IMR-90 (cell line): ENCODE measurements around the gene RNF31. TPM values are rescaled to one million over a fixed set of nuclear protein-coding genes. Genes with fewer than 3 reads are reported as not detected.
A peak's percentile ranks its signal among the peaks of the same experiment; 100 is the strongest.

Source experiments
- ATAC-seq: fragments of 200-7000 bp; cut with Tn5 transposase; 2 replicates; pipeline ENCODE4 v1.9.1; 2020; ENCODE audit warnings: low read depth, mild to moderate bottlenecking, moderate library complexity
- BruUV-seq: library from RNA; stranded (reverse); fragments of 400-500 nt; replicated peaks from 2 replicates; lab custom pipeline; 2021; lab: Mats Ljungman, UMichigan
- CTCF ChIA-PET: fragments of 300-600 bp; formaldehyde crosslinking; extraction: SDS; loops from one replicate; lab custom pipeline; 2021; ENCODE audit warnings: antibody characterized with exemption; lab: Yijun Ruan, JAX
- POLR2A ChIA-PET: fragments of 300-600 bp; sonication (Branson Sonifier 250); formaldehyde crosslinking; loops from one replicate; lab custom pipeline; 2022; ENCODE audit warnings: antibody characterized with exemption; ENCODE audit not compliant: unreplicated experiment; lab: Charles Lee
- DNase-seq: peaks from one replicate; pipeline ENCODE4 v3.0.0; 2013
- H2AFZ ChIP-seq: replicated peaks from 2 replicates; pipeline ENCODE3; 2013; ENCODE audit warnings: low read length, mild to moderate bottlenecking; ENCODE audit not compliant: poor library complexity
- H2AK5ac ChIP-seq: 2 replicates; pipeline ENCODE4 v1.6.1; 2013; ENCODE audit warnings: low read depth, low read length, inconsistent platforms
- H2AK9ac ChIP-seq: replicated peaks from 2 replicates; pipeline ENCODE3; 2013; ENCODE audit warnings: mild to moderate bottlenecking, low read depth, low read length, moderate library complexity; ENCODE audit not compliant: poor library complexity
- H2BK120ac ChIP-seq: 2 replicates; pipeline ENCODE4 v1.6.1; 2013; ENCODE audit warnings: low read depth, low read length, inconsistent platforms
- H2BK15ac ChIP-seq: 3 replicates; pipeline ENCODE4 v1.6.1; 2013; ENCODE audit warnings: low read depth, low read length, inconsistent platforms
- H2BK20ac ChIP-seq: 2 replicates; pipeline ENCODE4 v1.6.1; 2013; ENCODE audit warnings: low read depth, mild to moderate bottlenecking, inconsistent platforms, low read length, moderate library complexity
- H2BK5ac ChIP-seq: 2 replicates; pipeline ENCODE4 v1.6.1; 2013; ENCODE audit warnings: mild to moderate bottlenecking, low read depth, low read length, inconsistent platforms; ENCODE audit not compliant: poor library complexity, severe bottlenecking
- H3K14ac ChIP-seq: replicated peaks from 2 replicates; pipeline ENCODE4 v1.6.1; 2013; ENCODE audit warnings: low read depth, low read length, inconsistent platforms
- H3K18ac ChIP-seq: 2 replicates; pipeline ENCODE4 v1.6.1; 2013; ENCODE audit warnings: low read depth, low read length, control low read depth
- H3K23ac ChIP-seq: 2 replicates; pipeline ENCODE4 v1.6.1; 2013; ENCODE audit warnings: low read depth, low read length, inconsistent platforms
- H3K27ac ChIP-seq: 2 replicates; pipeline ENCODE4 v1.5.1; 2013; ENCODE audit warnings: mild to moderate bottlenecking, control low read depth, low read length; ENCODE audit not compliant: insufficient read depth
- H3K27me3 ChIP-seq: 2 replicates; pipeline ENCODE4 v1.6.1; 2013; ENCODE audit warnings: low read length; ENCODE audit not compliant: control insufficient read depth, insufficient read depth
- H3K36me3 ChIP-seq: 2 replicates; pipeline ENCODE4 v1.6.1; 2013; ENCODE audit warnings: low read length, mixed read lengths; ENCODE audit not compliant: control insufficient read depth, insufficient read depth
- H3K4ac ChIP-seq: 2 replicates; pipeline ENCODE4 v1.6.1; 2013; ENCODE audit warnings: low read depth, low read length, inconsistent platforms
- H3K4me1 ChIP-seq: 2 replicates; pipeline ENCODE4 v1.6.1; 2013; ENCODE audit warnings: low read length, mixed read lengths; ENCODE audit not compliant: control insufficient read depth, insufficient read depth
- H3K4me2 ChIP-seq: 2 replicates; pipeline ENCODE4 v1.6.1; 2013; ENCODE audit warnings: low read depth, mild to moderate bottlenecking, control low read depth, low read length, moderate library complexity
- H3K4me3 ChIP-seq: 2 replicates; pipeline ENCODE4 v1.5.1; 2013; ENCODE audit warnings: low read depth, mild to moderate bottlenecking, control low read depth, low read length, moderate library complexity; ENCODE audit not compliant: insufficient read depth
- H3K56ac ChIP-seq: 2 replicates; pipeline ENCODE4 v1.6.1; 2013; ENCODE audit warnings: low read length, inconsistent platforms; ENCODE audit not compliant: insufficient read depth; ENCODE audit errors: extremely low read depth
- H3K79me1 ChIP-seq, 2 experiments: 2 replicates each; pipeline ENCODE4 v1.6.1; 2013; ENCODE audit warnings: low read length in 2 of 2, inconsistent platforms in 1 of 2, low read depth in 1 of 2
- H3K9ac ChIP-seq: 2 replicates; pipeline ENCODE4 v1.6.1; 2013; ENCODE audit warnings: low read depth, low read length, control low read depth
- H3K9me1 ChIP-seq: 2 replicates; pipeline ENCODE4 v1.6.1; 2013; ENCODE audit warnings: low read length, inconsistent platforms; ENCODE audit not compliant: insufficient read depth
- H3K9me3 ChIP-seq: 2 replicates; pipeline ENCODE4 v1.6.1; 2013; ENCODE audit warnings: low read length; ENCODE audit not compliant: control insufficient read depth, insufficient read depth
- H4K20me1 ChIP-seq: 2 replicates; pipeline ENCODE4 v1.6.1; 2013; ENCODE audit warnings: low read length, inconsistent platforms; ENCODE audit not compliant: insufficient read depth
- H4K5ac ChIP-seq: 2 replicates; pipeline ENCODE4 v1.6.1; 2013; ENCODE audit warnings: mild to moderate bottlenecking, low read depth, low read length, control low read depth
- H4K8ac ChIP-seq, 2 experiments: 2 replicates each; pipeline ENCODE4 v1.6.1; 2013; ENCODE audit warnings: low read depth in 2 of 2, low read length in 2 of 2, control low read depth in 1 of 2, inconsistent platforms in 1 of 2
- H4K91ac ChIP-seq: 2 replicates; pipeline ENCODE4 v1.6.1; 2013; ENCODE audit warnings: low read depth, low read length, inconsistent platforms; ENCODE audit not compliant: insufficient read depth
- ELK1 ChIP-seq: fragments of 150-350 bp; IDR thresholded peaks from 2 replicates; pipeline ENCODE4 v1.6.1; 2016; ENCODE audit warnings: low read depth, mild to moderate bottlenecking, low read length, moderate library complexity, borderline replicate concordance
- MAFK ChIP-seq: IDR thresholded peaks from 2 replicates; pipeline ENCODE4 v1.6.1; 2012; ENCODE audit warnings: low read depth, low read length, improper control_type of control experiment
- MAZ ChIP-seq: IDR thresholded peaks from 2 replicates; pipeline ENCODE4 v1.6.1; 2012; ENCODE audit warnings: low read depth, mild to moderate bottlenecking, low read length, improper control_type of control experiment, moderate library complexity, borderline replicate concordance
- MXI1 ChIP-seq: IDR thresholded peaks from 2 replicates; pipeline ENCODE4 v1.6.1; 2012; ENCODE audit warnings: low read depth, mild to moderate bottlenecking, low read length, moderate library complexity, borderline replicate concordance
- RCOR1 ChIP-seq: IDR thresholded peaks from 2 replicates; pipeline ENCODE4 v1.6.1; 2012; ENCODE audit warnings: mild to moderate bottlenecking, low read length, improper control_type of control experiment; ENCODE audit not compliant: insufficient replicate concordance
- RFX5 ChIP-seq: IDR thresholded peaks from 2 replicates; pipeline ENCODE4 v1.8.0; 2012; ENCODE audit warnings: low read depth, mild to moderate bottlenecking, low read length, moderate library complexity
- WGBS, 2 experiments: methylation state at CpG; one replicate each; pipeline versions ENCODE4 v1.1.5 to v1.1.7; 2013; ENCODE audit warnings: missing lambda C conversion rate in 2 of 2; ENCODE audit not compliant: insufficient read length in 1 of 2; ENCODE audit errors: extremely low coverage in 2 of 2; 5-methylcytosine and 5-hydroxymethylcytosine counted together
- dilution Hi-C: fragments of 300-500 bp; cut with HindIII; formaldehyde crosslinking; loops from one replicate; pipeline ENCODE4 v1.14.3; 2018; ENCODE audit warnings: low sequenced_read_pairs; ENCODE audit not compliant: unreplicated experiment
- in situ Hi-C: fragments of 300-500 bp; cut with MboI; formaldehyde crosslinking; loops from 3 replicates; pipeline ENCODE4 v1.14.3; 2019; ENCODE audit warnings: low sequenced_read_pairs, inconsistent platforms, mixed read lengths
- intact Hi-C: fragments of 100-400 bp; cut with micrococcal nuclease; formaldehyde crosslinking; loops from 2 replicates; pipeline ENCODE4 v1.10.0; 2022
- polyA plus RNA-seq, 3 experiments: library from polyadenylated mRNA; depleted of rRNA; stranded (reverse); fragments of >200 nt; gene quantifications; 2 replicates each; pipeline ENCODE4 v1.2.3, GENCODE V29; 2012; ENCODE audit warnings: low replicate concordance in 1 of 3
- total RNA-seq: library from RNA; depleted of rRNA; stranded (reverse); fragments of >200 nt; gene quantifications from 2 replicates; pipeline ENCODE4 v1.2.3, GENCODE V29; 2012

RNF31 gene
- total and polyA plus RNA-seq, 2 of the 4 experiments (the other 2 are of a cell fraction), result 31.6 to 37.5 TPM

GRCh38 chr14:24135834-24136683, 11.2 kb upstream of the RNF31 start, which contains the start of gene PSME1:
TSS of gene PSME1 (plus strand) at chr14:24136194. CDS start at chr14:24136263, 69 bp downstream.
- no peak within 1 kb of the TSS for H2BK15ac ChIP-seq
- H2BK20ac ChIP-seq, result no peak within 1 kb of the TSS
- no peak within 1 kb of the TSS for H3K18ac ChIP-seq
- H2AK9ac ChIP-seq, result peak within 1 kb of the TSS; percentile 82
- peak within 1 kb of the TSS; percentile 71 for H3K4ac ChIP-seq
- TF ChIP-seq MAFK, result no peak
- TF ChIP-seq MXI1, result peak; percentile 58; the same call in 1 of the 2 replicates
- no peak for TF ChIP-seq ELK1
- TF ChIP-seq MAZ, result peak; percentile 77
- no peak for TF ChIP-seq RCOR1
- TF ChIP-seq RFX5, result no peak
- no TSS peak for BruUV-seq
- H3K9me3 ChIP-seq, result no peaks in the 10 kb centered on the region
- peak within 1 kb of the TSS; percentile 78 for H2BK5ac ChIP-seq
- in situ Hi-C loops, result loop anchor here (10.0 to 25.0 kb wide), 3 partner anchors 299 to 1049 kb away; partner anchors contain the start of genes ACIN1, BCL2L2, C14orf119 and PABPN1
- peaks cover 17% of the 10 kb centered on the region for H4K20me1 ChIP-seq
- ATAC-seq (peak; percentile 99), DNase-seq (peak; percentile 82)
- ChIA-PET CTCF (interaction anchor here (0.9 to 1.5 kb wide), 3 partner anchors 9 to 78 kb away, joined by 3 to 4 read pairs (median 3); no protein-coding TSS in a partner anchor), POLR2A (interaction anchor here (0.6 to 1.0 kb wide), 3 partner anchors 11 to 22 kb away, joined by 3 to 7 read pairs (median 3); partner anchors contain the start of genes DCAF11 and RNF31)
- H3K23ac ChIP-seq, result peak within 1 kb of the TSS; percentile 88
- H3K9ac ChIP-seq, result peak within 1 kb of the TSS; percentile 72
- peaks cover 11% of the 10 kb centered on the region for H3K4me1 ChIP-seq
- H3K56ac ChIP-seq, result peak within 1 kb of the TSS; percentile 64; the same call in 1 of the 2 replicates
- WGBS, 2 experiments, result 1% methylated on average over 33 of the region's 75 CpGs; no CpG with 5 or more reads in 1 of the 2 experiments
- H4K91ac ChIP-seq, result peak within 1 kb of the TSS; percentile 81
- H3K36me3 ChIP-seq, result peaks cover 23% of the 10 kb centered on the region
- H3K4me2 ChIP-seq, result peak within 1 kb of the TSS; percentile 92
- no peak within 1 kb of the TSS for H4K5ac ChIP-seq
- peaks cover 19% of the 10 kb centered on the region for H3K9me1 ChIP-seq
- peaks cover 17 to 44% of the 10 kb centered on the region in 2 experiments; a peak in 3 of 4 replicates for H3K79me1 ChIP-seq
- no peaks in the 10 kb centered on the region for H3K27me3 ChIP-seq
- H2BK120ac ChIP-seq, result peak within 1 kb of the TSS; percentile 32
- dilution Hi-C loops, result no loop called here
- intact Hi-C loops, result no loop called here
- H3K4me3 ChIP-seq, result peak within 1 kb of the TSS; percentile 97
- H3K14ac ChIP-seq, result peak within 1 kb of the TSS; percentile 73
- peak within 1 kb of the TSS; percentile 59 for H2AK5ac ChIP-seq
- H4K8ac ChIP-seq, result peak within 1 kb of the TSS in 1 of 2 experiments; percentile 77; a peak in 2 of 4 replicates
- H2AFZ ChIP-seq, result peak within 1 kb of the TSS; percentile 99
- H3K27ac ChIP-seq, result peak within 1 kb of the TSS; percentile 79
